ENCODE measurements around the gene CABLES1. TPM values are rescaled to one million over a fixed set of nuclear protein-coding genes. Genes with fewer than 3 reads are reported as not detected.

CABLES1 gene
- total RNA-seq, 1 experiment from 2014 or later: 66.4 TPM

DNA sequence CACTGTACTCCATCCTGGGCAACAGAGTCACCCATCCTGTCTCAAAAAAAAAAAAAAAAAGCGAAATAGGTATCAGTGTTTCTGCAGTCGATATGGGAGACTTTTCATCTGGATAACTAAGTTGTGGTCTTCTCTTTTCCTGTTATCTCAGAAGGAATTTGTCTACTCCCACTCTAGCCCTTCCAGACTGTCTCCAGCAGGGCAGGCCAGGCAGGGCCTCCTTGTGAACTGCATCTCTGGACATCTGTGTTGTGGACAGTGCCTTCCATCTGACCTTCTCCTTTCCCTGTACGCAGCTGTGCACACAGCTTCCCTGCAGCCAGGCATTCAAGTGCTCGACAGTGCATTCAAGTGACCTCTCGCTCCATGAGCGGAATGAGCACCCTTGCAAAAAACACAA lies 110.2 kb downstream of the CABLES1 start:
- intact Hi-C loops (cut with micrococcal nuclease; ENCODE audit: unreplicated experiment): no loop called here
- Histone ChIP-seq H3K4me3 (ENCODE audit: low read depth in 2 of 2, low read length in 2 of 2) (no peak overlapping the region), H3K36me3 (ENCODE audit: control insufficient read depth, insufficient read depth, low read length) (no peaks in the 10 kb centered on the region), H3K27ac (ENCODE audit: low read length) (no peak overlapping the region), H3K9me3 (ENCODE audit: control insufficient read depth, insufficient read depth, low read depth, low read length) (no peaks in the 10 kb centered on the region), H3K27me3 (ENCODE audit: control insufficient read depth, insufficient read depth, low read length) (no peaks in the 10 kb centered on the region), H3K4me1 (ENCODE audit: control insufficient read depth, insufficient read depth, low read length) (no peaks in the 10 kb centered on the region)
- no peak for ATAC-seq
- ChIA-PET POLR2A (interaction anchor here (0.7 kb wide), 1 partner anchor 28 kb away, joined by 11 read pairs; no protein-coding TSS in a partner anchor), CTCF (no interaction called here)
- TF ChIP-seq SIN3A (IDR thresholded peaks at IDR 0.05; ENCODE audit: borderline replicate concordance, insufficient read depth, low read depth, low read length) (no peak), POLR2AphosphoS5 (IDR thresholded peaks at IDR 0.05; ENCODE audit: low read depth, low read length) (no peak), REST (IDR thresholded peaks at IDR 0.05; ENCODE audit: insufficient read depth in 1 of 2, low read depth in 2 of 2, low read length in 1 of 2) (no peak), CTCF (IDR thresholded peaks at IDR 0.05) (no peak), TCF7L2 (IDR thresholded peaks at IDR 0.05; ENCODE audit: low read depth, low read length) (no peak)
- DNase-seq (ENCODE audit: low read depth, low spot score): no peak
- no TSS peak for BruUV-seq (replicated peaks)
- in situ Hi-C loops (cut with HindIII; ENCODE audit: low pct_unique_long_range_greater_than_20kb, low sequenced_read_pairs): no loop called here

DNA sequence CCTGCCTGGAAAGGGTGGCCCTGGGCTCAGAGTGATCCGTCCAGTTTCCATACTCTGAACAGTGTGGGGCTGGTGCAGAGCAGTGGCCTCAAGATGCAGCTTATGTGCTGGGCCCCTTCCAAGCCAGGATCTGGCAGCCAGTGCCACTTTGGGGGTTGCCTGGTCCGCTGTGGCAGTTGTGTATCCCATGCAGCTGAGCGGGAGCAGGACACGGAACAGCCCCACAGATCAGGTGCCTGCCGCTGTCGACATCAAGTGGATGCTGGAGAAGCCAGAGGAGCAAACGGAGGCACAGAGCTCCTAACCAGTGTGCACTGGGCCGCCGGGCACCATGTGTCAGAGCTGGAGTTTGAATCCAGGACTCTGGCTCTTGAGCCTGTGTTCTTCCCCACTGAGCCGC lies 112.0 kb downstream of the CABLES1 start:
- H3K4me1 ChIP-seq (ENCODE audit: control insufficient read depth, insufficient read depth, low read length): no peaks in the 10 kb centered on the region
- intact Hi-C loops (cut with micrococcal nuclease; ENCODE audit: unreplicated experiment): no loop called here
- no peak overlapping the region for H3K4me3 ChIP-seq (ENCODE audit: low read depth in 2 of 2, low read length in 2 of 2)
- in situ Hi-C loops (cut with HindIII; ENCODE audit: low pct_unique_long_range_greater_than_20kb, low sequenced_read_pairs): no loop called here
- H3K36me3 ChIP-seq (ENCODE audit: control insufficient read depth, insufficient read depth, low read length): no peaks in the 10 kb centered on the region
- H3K27ac ChIP-seq (ENCODE audit: low read length): no peak overlapping the region
- BruUV-seq (replicated peaks): no TSS peak
- TF ChIP-seq SIN3A (IDR thresholded peaks at IDR 0.05; ENCODE audit: borderline replicate concordance, insufficient read depth, low read depth, low read length): no peak
- TF ChIP-seq REST (IDR thresholded peaks at IDR 0.05; ENCODE audit: insufficient read depth in 1 of 2, low read depth in 2 of 2, low read length in 1 of 2): no peak
- no peak for TF ChIP-seq CTCF (IDR thresholded peaks at IDR 0.05)
- no peak for TF ChIP-seq POLR2AphosphoS5 (IDR thresholded peaks at IDR 0.05; ENCODE audit: low read depth, low read length)
- TF ChIP-seq TCF7L2 (IDR thresholded peaks at IDR 0.05; ENCODE audit: low read depth, low read length): no peak
- DNase-seq (ENCODE audit: low read depth, low spot score): no peak
- CTCF ChIA-PET: no interaction called here
- H3K27me3 ChIP-seq (ENCODE audit: control insufficient read depth, insufficient read depth, low read length): no peaks in the 10 kb centered on the region
- POLR2A ChIA-PET: no interaction called here
- no peaks in the 10 kb centered on the region for H3K9me3 ChIP-seq (ENCODE audit: control insufficient read depth, insufficient read depth, low read depth, low read length)
- ATAC-seq: no peak

All from Panc1 (cell line).